ENCODE measurements around the gene GXYLT1. TPM values are rescaled to one million over a fixed set of nuclear protein-coding genes. Genes with fewer than 3 reads are reported as not detected.

Gene GXYLT1
- total and polyA plus RNA-seq, 2 of the 13 experiments (the other 11 are each of a cell fraction or from before 2014, with no cell fraction given): 7.8 to 17.0 TPM

GRCh38 chr12:42118136-42118879, 26.4 kb downstream of the GXYLT1 start:
- Histone ChIP-seq H4K20me1 (ENCODE audit: insufficient read depth, low read length) (no peaks in the 10 kb centered on the region), H3K4me3 (replicated peaks in 1 of 3; ENCODE audit: insufficient read depth in 1 of 3, low read depth in 2 of 3, low read length in 3 of 3) (no peak overlapping the region), H3K4me1 (ENCODE audit: insufficient read depth, low read length) (no peaks in the 10 kb centered on the region), H3K27me3 (ENCODE audit: control insufficient read depth in 1 of 2, insufficient read depth in 2 of 2, low read length in 2 of 2) (no peaks in the 10 kb centered on the region), H3K9me3 (ENCODE audit: low read length) (no peaks in the 10 kb centered on the region), H3K79me2 (ENCODE audit: insufficient read depth, low read length) (peaks cover 3% of the 10 kb centered on the region), H3K36me3 (replicated peaks in 1 of 2; ENCODE audit: control insufficient read depth in 1 of 2, insufficient read depth in 2 of 2, low read length in 2 of 2) (peaks cover 0 to 10% of the 10 kb centered on the region in 2 experiments; a peak in 2 of 5 replicates), H3K27ac (ENCODE audit: extremely low read length, insufficient read depth, low read length) (no peak overlapping the region), H3K4me2 (ENCODE audit: low read depth, low read length) (no peak overlapping the region), H2AFZ (ENCODE audit: low read length) (no peak overlapping the region), H3K9ac (ENCODE audit: insufficient read depth, low read depth, low read length) (no peak overlapping the region)
- FAIRE-seq (no peak), DNase-seq (ENCODE audit: low spot score) (no peak), ATAC-seq (no peak)
- 95% methylated on average over 5 of the region's 5 CpGs for WGBS (ENCODE audit: low lambda C conversion rate)
- CTCF ChIA-PET (ENCODE audit: low intra/inter-chr PET ratio, low total read pairs): no interaction called here
- intact Hi-C loops (cut with micrococcal nuclease; ENCODE audit: unreplicated experiment) (no loop called here), in situ Hi-C loops (cut with HindIII; ENCODE audit: extremely low pct_ligation_motif_present, low pct_unique_long_range_greater_than_20kb) (no loop called here)
- BruUV-seq (replicated peaks): no TSS peak
- TF ChIP-seq ZC3H13 (CRISPR knock-in tag; IDR thresholded peaks at IDR 0.05): no peak
- TF ChIP-seq ZNF792 (CRISPR knock-in tag; IDR thresholded peaks at IDR 0.05): no peak
- TF ChIP-seq NFE2 (CRISPR knock-in tag; IDR thresholded peaks at IDR 0.05): no peak
- no peak for TF ChIP-seq CHD2 (IDR thresholded peaks at IDR 0.05; ENCODE audit: low read depth, low read length)
- TF ChIP-seq ZNF367 (CRISPR knock-in tag; IDR thresholded peaks at IDR 0.05; ENCODE audit: borderline replicate concordance): no peak
- no peak for TF ChIP-seq ZHX1 (CRISPR knock-in tag; IDR thresholded peaks at IDR 0.05; ENCODE audit: low read depth)
- TF ChIP-seq ZNF20 (CRISPR knock-in tag; IDR thresholded peaks at IDR 0.05): no peak
- POLR2A ChIA-PET: no interaction called here

Data from HepG2 (cell line).